ENCODE measurements around the gene FOXP1.

DNA sequence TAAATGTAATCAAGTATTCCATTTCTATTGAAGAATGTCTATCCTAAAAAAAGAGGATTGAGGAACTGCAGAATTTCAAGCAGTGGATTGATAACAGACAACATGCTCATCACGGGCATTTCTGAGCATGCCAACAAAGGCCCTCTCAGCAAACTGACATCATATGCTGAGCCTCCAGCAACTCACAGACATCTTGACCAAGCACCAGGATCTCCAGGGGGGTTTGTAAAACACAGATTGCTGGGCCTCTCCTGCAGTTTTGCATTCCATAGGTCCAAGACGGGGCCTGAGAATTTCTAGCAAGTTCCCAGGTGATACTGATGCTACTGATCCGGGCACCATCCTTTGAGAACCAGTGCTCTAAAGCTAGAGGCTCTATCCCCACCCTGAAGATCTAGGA, 85.0 kb downstream of the FOXP1 start:
- TF ChIP-seq, protein P1, sequence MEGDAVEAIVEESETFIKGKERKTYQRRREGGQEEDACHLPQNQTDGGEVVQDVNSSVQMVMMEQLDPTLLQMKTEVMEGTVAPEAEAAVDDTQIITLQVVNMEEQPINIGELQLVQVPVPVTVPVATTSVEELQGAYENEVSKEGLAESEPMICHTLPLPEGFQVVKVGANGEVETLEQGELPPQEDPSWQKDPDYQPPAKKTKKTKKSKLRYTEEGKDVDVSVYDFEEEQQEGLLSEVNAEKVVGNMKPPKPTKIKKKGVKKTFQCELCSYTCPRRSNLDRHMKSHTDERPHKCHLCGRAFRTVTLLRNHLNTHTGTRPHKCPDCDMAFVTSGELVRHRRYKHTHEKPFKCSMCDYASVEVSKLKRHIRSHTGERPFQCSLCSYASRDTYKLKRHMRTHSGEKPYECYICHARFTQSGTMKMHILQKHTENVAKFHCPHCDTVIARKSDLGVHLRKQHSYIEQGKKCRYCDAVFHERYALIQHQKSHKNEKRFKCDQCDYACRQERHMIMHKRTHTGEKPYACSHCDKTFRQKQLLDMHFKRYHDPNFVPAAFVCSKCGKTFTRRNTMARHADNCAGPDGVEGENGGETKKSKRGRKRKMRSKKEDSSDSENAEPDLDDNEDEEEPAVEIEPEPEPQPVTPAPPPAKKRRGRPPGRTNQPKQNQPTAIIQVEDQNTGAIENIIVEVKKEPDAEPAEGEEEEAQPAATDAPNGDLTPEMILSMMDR (IDR thresholded peaks at IDR 0.05; ENCODE audit: insufficient read depth, low read depth, low read length): no peak
- no peak for TF ChIP-seq EZH2 (IDR thresholded peaks at IDR 0.05; ENCODE audit: insufficient read depth, low read length)

Data from astrocyte (in vitro differentiated cells and primary cell).